K562 (cell line): Measurements from ENCODE around the gene ITGAV. TPM values are rescaled to one million over a fixed set of nuclear protein-coding genes. Genes with fewer than 3 reads are reported as not detected.
A peak's percentile ranks its signal among the peaks of the same experiment; 100 is the strongest.

Experiments
- ATAC-seq: fragments of 200-7000 bp; cut with Tn5 transposase; 3 replicates; pipeline ENCODE4 v1.9.1; 2020; ENCODE audit warnings: moderate library complexity
- BruUV-seq: library from RNA; stranded (reverse); fragments of 400-500 nt; replicated peaks from 2 replicates; lab custom pipeline; 2021; lab: Mats Ljungman, UMichigan
- CTCF ChIA-PET: fragments of 300-600 bp; formaldehyde crosslinking; extraction: SDS; loops from one replicate; lab custom pipeline; 2021; ENCODE audit warnings: low intra/inter-chr PET ratio; lab: Yijun Ruan, JAX
- POLR2A ChIA-PET: fragments of 300-600, 350-650 bp; sonication (Branson Sonifier 250); formaldehyde crosslinking; extraction: SDS; loops from one replicate; lab custom pipeline; 2021; ENCODE audit warnings: antibody characterized with exemption, inconsistent platforms; lab: Yijun Ruan, JAX
- DNase-seq, 4 experiments: peaks; one replicate each; pipeline versions ENCODE4 v3.0.0 to v3.0.0-alpha.2; 2011 to 2018; ENCODE audit warnings: low spot score in 3 of 4, mixed read lengths in 3 of 4; ENCODE audit errors: extremely low read depth in 1 of 4
- FAIRE-seq: peaks from 2 replicates; lab custom pipeline; 2011; peaks lifted over from hg19 to GRCh38; lab: Jason Lieb, UNC
- H2AFZ ChIP-seq: 2 replicates; pipeline ENCODE4 v1.6.0; 2011; ENCODE audit warnings: low read depth, low read length, control low read depth, inconsistent platforms
- H3K27ac ChIP-seq: fragments of 200-600 bp; 3 replicates; pipeline ENCODE4 v1.8.0; 2011; ENCODE audit warnings: low read depth, mild to moderate bottlenecking, control low read depth, inconsistent platforms, low read length, moderate library complexity, mixed read lengths; ENCODE audit errors: extremely low read depth
- H3K27me3 ChIP-seq, 2 experiments: fragments of 300-600 bp in 1 of 2; 2 replicates in 1 of 2; 3 replicates in 1 of 2; pipeline versions ENCODE4 v1.6.0 to v1.8.0; 2011; ENCODE audit warnings: inconsistent platforms in 2 of 2, low read length in 2 of 2, mild to moderate bottlenecking in 1 of 2, mixed read lengths in 1 of 2, moderate library complexity in 1 of 2; ENCODE audit not compliant: control insufficient read depth in 2 of 2, insufficient read depth in 2 of 2
- H3K36me3 ChIP-seq: fragments of 300-600 bp; 3 replicates; pipeline ENCODE4 v1.8.0; 2011; ENCODE audit warnings: mild to moderate bottlenecking, low read length, inconsistent platforms; ENCODE audit not compliant: control insufficient read depth, insufficient read depth
- H3K4me1 ChIP-seq, 2 experiments: fragments of 200-600 bp in 1 of 2; replicated peaks in 1 of 2; 2 replicates in 1 of 2; 3 replicates in 1 of 2; pipeline versions ENCODE4 v1.5.1 to v1.8.0; 2011; ENCODE audit warnings: inconsistent platforms in 2 of 2, low read length in 2 of 2, mild to moderate bottlenecking in 1 of 2, mixed read lengths in 1 of 2, moderate library complexity in 1 of 2; ENCODE audit not compliant: control insufficient read depth in 2 of 2, insufficient read depth in 2 of 2
- H3K4me2 ChIP-seq: 2 replicates; pipeline ENCODE4 v1.6.1; 2011; ENCODE audit warnings: low read length, control low read depth, inconsistent platforms, mixed read lengths; ENCODE audit not compliant: insufficient read depth
- H3K4me3 ChIP-seq: fragments of 200-600 bp; sonication (generic), shearing (Covaris generic); 2 replicates; pipeline ENCODE4 v1.5.1; 2016; ENCODE audit warnings: control low read depth, inconsistent platforms
- H3K79me2 ChIP-seq: fragments of 200-600 bp; 3 replicates; pipeline ENCODE4 v1.8.0; 2011; ENCODE audit warnings: low read length, inconsistent platforms; ENCODE audit not compliant: control insufficient read depth, insufficient read depth
- H3K9ac ChIP-seq, 2 experiments: 2 replicates each; pipeline versions ENCODE4 v1.6.0 to v1.6.1; 2011; ENCODE audit warnings: low read depth in 2 of 2, low read length in 2 of 2, control low read depth in 1 of 2, inconsistent platforms in 1 of 2, mild to moderate bottlenecking in 1 of 2, mixed read lengths in 1 of 2; ENCODE audit not compliant: insufficient read depth in 1 of 2
- H3K9me1 ChIP-seq: one replicate; pipeline ENCODE4 v1.6.0; 2011; ENCODE audit warnings: inconsistent platforms, mild to moderate bottlenecking, low read length, moderate library complexity; ENCODE audit not compliant: control insufficient read depth, insufficient read depth
- H3K9me3 ChIP-seq: replicated peaks from 2 replicates; pipeline ENCODE4 v1.5.1; 2011; ENCODE audit warnings: low read depth, low read length, inconsistent platforms; ENCODE audit not compliant: control insufficient read depth, insufficient read depth
- H4K20me1 ChIP-seq: replicated peaks from 2 replicates; pipeline ENCODE4 v1.6.1; 2011; ENCODE audit warnings: low read length, inconsistent platforms, mixed read lengths; ENCODE audit not compliant: control insufficient read depth, insufficient read depth
- CCAR2 ChIP-seq: fragments of 200-400 bp; formaldehyde crosslinking; IDR thresholded peaks from 2 replicates; pipeline ENCODE4 v1.6.1; 2017; ENCODE audit warnings: mild to moderate bottlenecking, low read depth, low read length
- ELF2 ChIP-seq: fragments of 250-450 bp; sonication (Bioruptor Pico); IDR thresholded peaks from 2 replicates; pipeline ENCODE4 v1.5.0; 2021; ENCODE audit warnings: mild to moderate bottlenecking
- FOXK1 ChIP-seq: sonication (generic); formaldehyde crosslinking; IDR thresholded peaks from 2 replicates; pipeline ENCODE4 v1.8.0; 2022; ENCODE audit warnings: missing genetic modification reagents, mild to moderate bottlenecking, borderline replicate concordance
- MYC ChIP-seq, 2 experiments: fragments of 250-450 bp in 1 of 2; sonication (Bioruptor Pico) in 1 of 2; IDR thresholded peaks; 2 replicates each; pipeline versions ENCODE4 v1.5.1 to v1.6.1; 2012 to 2021; ENCODE audit warnings: low read depth in 2 of 2, borderline replicate concordance in 1 of 2, improper control_type of control experiment in 1 of 2, low read length in 1 of 2, mild to moderate bottlenecking in 1 of 2, moderate library complexity in 1 of 2
- POLR3A ChIP-seq: IDR thresholded peaks from 2 replicates; pipeline ENCODE4 v1.6.1; 2011; ENCODE audit warnings: borderline replicate concordance, mild to moderate bottlenecking, moderate library complexity; ENCODE audit not compliant: insufficient read length, insufficient read depth; ENCODE audit errors: extremely low read depth
- RCOR1 ChIP-seq, 2 experiments: IDR thresholded peaks; 2 replicates each; pipeline ENCODE4 v1.6.1; 2012; ENCODE audit warnings: low read depth in 2 of 2, low read length in 2 of 2, borderline replicate concordance in 1 of 2, improper control_type of control experiment in 1 of 2
- RREB1 ChIP-seq: fragments of 250-450 bp; sonication (Bioruptor Pico); IDR thresholded peaks from 2 replicates; pipeline ENCODE4 v1.4.0; 2020
- U2AF1 ChIP-seq: fragments of 200-400 bp; formaldehyde crosslinking; optimal IDR thresholded peaks from 2 replicates; pipeline ENCODE3; 2017; ENCODE audit warnings: mild to moderate bottlenecking, low read depth, low read length, moderate library complexity
- ZNF143 ChIP-seq: sonication (generic); formaldehyde crosslinking; IDR thresholded peaks from 2 replicates; pipeline ENCODE4 v1.9.0; 2022; ENCODE audit warnings: mild to moderate bottlenecking, missing genetic modification reagents
- WGBS: fragments of 100-300 bp; shearing (Covaris generic); methylation state at CpG from one replicate; pipeline ENCODE4 v1.1.6; 2016; ENCODE audit warnings: low coverage, mixed read lengths; ENCODE audit not compliant: insufficient coverage; ENCODE audit errors: missing lambda C conversion rate; 5-methylcytosine and 5-hydroxymethylcytosine counted together
- in situ Hi-C: fragments of 300-500 bp; cut with MboI; formaldehyde crosslinking; loops from 4 replicates; pipeline ENCODE4 v1.15.0; 2018; ENCODE audit warnings: inconsistent platforms, mixed read lengths
- intact Hi-C: fragments of 100-400 bp; cut with micrococcal nuclease; formaldehyde crosslinking; loops from 2 replicates; pipeline ENCODE4 v1.14.2; 2022
- polyA plus RNA-seq, 8 experiments: library from polyadenylated mRNA; depleted of rRNA in 4 of 8; stranded (reverse) in 5 of 8; unstranded in 3 of 8; fragments of >200 nt; fragmentation: Nextera tagmentation in 2 of 8; fragmentation: Illumina TruSeq in 1 of 8; extraction: Ambion mirVana in 2 of 8; extraction: Trizol in 1 of 8; gene quantifications; 2 replicates each; pipeline versions ENCODE4 v1.2.1 to v1.2.3, GENCODE V29; 2011 to 2014; ENCODE audit warnings: inconsistent platforms in 1 of 8, missing spikeins in 1 of 8
- total RNA-seq, 7 experiments: library from RNA; depleted of rRNA in 6 of 7; stranded (reverse); fragments of >200 nt in 6 of 7; fragmentation: Illumina TruSeq in 2 of 7; extraction: Trizol in 2 of 7; gene quantifications; 2 replicates each; pipeline versions ENCODE4 v1.2.1 to v1.2.3, GENCODE V29; 2011 to 2021; ENCODE audit warnings: low replicate concordance in 1 of 7

The ITGAV gene
- total and polyA plus RNA-seq, 9 of the 15 experiments (the other 6 are each of a cell fraction or from before 2014, with no cell fraction given): 3.7 to 17.7 (median 10.7) TPM

GRCh38 chr2:186588940-186589611 lies 780 bp upstream of the ITGAV start:
- Histone ChIP-seq H4K20me1 (no peaks in the 10 kb centered on the region), H3K36me3 (no peaks in the 10 kb centered on the region), H3K9ac (peak overlapping the region; percentile 76 to 98), H3K4me2 (peak overlapping the region; percentile 92), H2AFZ (peak overlapping the region; percentile 98), H3K9me3 (no peaks in the 10 kb centered on the region), H3K27me3 (no peaks in the 10 kb centered on the region), H3K9me1 (no peaks in the 10 kb centered on the region), H3K79me2 (peaks cover 39% of the 10 kb centered on the region), H3K4me1 (peaks cover 14 to 18% of the 10 kb centered on the region in 2 experiments; a peak in 4 of 5 replicates), H3K4me3 (peak overlapping the region; percentile 77), H3K27ac (peak overlapping the region; percentile 78)
- ChIA-PET CTCF (no interaction called here), POLR2A (interaction anchor here (0.6 to 1.8 kb wide), 11 partner anchors 9 to 540 kb away, joined by 3 to 12 read pairs (median 4); partner anchors contain the start of gene ZC3H15)
- FAIRE-seq: peak; percentile 69
- BruUV-seq: TSS peak; percentile 80
- no peak for DNase-seq
- in situ Hi-C loops (no loop called here), intact Hi-C loops (loop anchor here (1.0 kb wide), 1 partner anchor 103 kb away; the partner anchor contains the start of gene ZC3H15)
- WGBS: 39% methylated on average over 14 of the region's 14 CpGs
- ATAC-seq: no peak
- peak; percentile 84; the same call in 1 of the 2 replicates for TF ChIP-seq FOXK1 (CRISPR knock-in tag)
- no peak for TF ChIP-seq U2AF1
- TF ChIP-seq CCAR2: no peak
- TF ChIP-seq ZNF143 (CRISPR knock-in tag): no peak
- TF ChIP-seq MYC (IDR thresholded peaks at IDR 0.05; ENCODE audit: low read depth, low read length): no peak
- TF ChIP-seq MYC (CRISPR knock-in tag; IDR thresholded peaks at IDR 0.05; ENCODE audit: borderline replicate concordance, low read depth): 0 out of 2 replicates have a peak, but pooled peaks have one; percentile 7
- TF ChIP-seq POLR3A: no peak
- 0 out of 4 replicates have a peak, but pooled peaks of 1 of the 2 experiments have one; percentile 23 for TF ChIP-seq RCOR1 (IDR thresholded peaks at IDR 0.05; ENCODE audit: borderline replicate concordance in 1 of 2, low read depth in 2 of 2, low read length in 2 of 2)
- no peak for TF ChIP-seq RREB1
- 0 out of 2 replicates have a peak, but pooled peaks have one; percentile 17 for TF ChIP-seq ELF2
